GM19467 (cell line): ENCODE results near the gene TMEM41A.
"Not testable (repeated sequence)": the region's sequence is repeated elsewhere in the genome, so short reads cannot be mapped to it uniquely, and the experiment has no call there.

Experiments
- ATAC-seq: cut with Tn5 transposase; IDR thresholded peaks from one replicate; pipeline ENCODE4 v1.9.1; 2021; ENCODE audit warnings: mild to moderate bottlenecking, moderate library complexity; ENCODE audit not compliant: unreplicated experiment

The TMEM41A gene

GRCh38 chr3:185489462-185489861 is 9.4 kb downstream of the TMEM41A start:
- ATAC-seq: no peak

GRCh38 chr3:185488465-185488864 is 10.4 kb downstream of the TMEM41A start:
- no peak for ATAC-seq

GRCh38 chr3:185486394-185486793 is 12.4 kb downstream of the TMEM41A start:
- ATAC-seq: no peak

GRCh38 chr3:185484296-185484695 is 14.5 kb downstream of the TMEM41A start:
- no peak for ATAC-seq

- no peak for ATAC-seq
These were observed 19.4 kb downstream of the TMEM41A start for GRCh38 chr3:185479373-185479945.

- no peak for ATAC-seq
These were observed 21.5 kb downstream of the TMEM41A start for GRCh38 chr3:185477316-185477715.

- not testable (repeated sequence) for ATAC-seq
These were observed 23.9 kb downstream of the TMEM41A start for GRCh38 chr3:185474922-185475321.

GRCh38 chr3:185473290-185473815 is 25.5 kb downstream of the TMEM41A start:
- no peak for ATAC-seq

- no peak for ATAC-seq
These were observed 28.5 kb downstream of the TMEM41A start for GRCh38 chr3:185470323-185470722.

GRCh38 chr3:185469542-185469941 is 29.3 kb downstream of the TMEM41A start:
- ATAC-seq: no peak

- ATAC-seq: not testable (repeated sequence)
These were observed 32.7 kb downstream of the TMEM41A start for GRCh38 chr3:185466123-185466522.

GRCh38 chr3:185465471-185465870 is 33.4 kb downstream of the TMEM41A start:
- no peak for ATAC-seq

GRCh38 chr3:185460719-185461350 is 38.0 kb downstream of the TMEM41A start:
- ATAC-seq: no peak

- no peak for ATAC-seq
These were observed 38.5 kb downstream of the TMEM41A start for GRCh38 chr3:185460309-185460708.

- ATAC-seq: no peak
These were observed 41.5 kb downstream of the TMEM41A start for GRCh38 chr3:185457376-185457775.

- ATAC-seq: not testable (repeated sequence)
These were observed 47.4 kb downstream of the TMEM41A start for GRCh38 chr3:185451432-185451831.

- ATAC-seq: no peak
These were observed 50.7 kb downstream of the TMEM41A start for GRCh38 chr3:185448107-185448506.

- no peak for ATAC-seq
These were observed 54.5 kb downstream of the TMEM41A start for GRCh38 chr3:185444329-185444728.

GRCh38 chr3:185442031-185442430 is 56.8 kb downstream of the TMEM41A start:
- ATAC-seq: no peak

GRCh38 chr3:185439745-185440466 is 58.9 kb downstream of the TMEM41A start:
- ATAC-seq: no peak
